ENCODE data around the gene EHD3. TPM values are rescaled to one million over a fixed set of nuclear protein-coding genes. Genes with fewer than 3 reads are reported as not detected.

EHD3 gene
- total RNA-seq, 4 donors from 2014 or later, result 0.88 to 20.6 (median 2.1) TPM

- no peaks in the 10 kb centered on the region for H3K36me3 ChIP-seq
- DNase-seq, result no peak
- TF ChIP-seq POLR2A (IDR thresholded peaks at IDR 0.05), result no peak
- TF ChIP-seq CTCF (IDR thresholded peaks at IDR 0.05), result no peak
- H3K4me1 ChIP-seq, result peaks cover 0 to 17% (median 4%) of the 10 kb centered on the region in 4 donors
- no peak overlapping the region for H3K27ac ChIP-seq
- no peaks in the 10 kb centered on the region for H3K9me3 ChIP-seq
- no peaks in the 10 kb centered on the region for H3K27me3 ChIP-seq
- no peak overlapping the region for H3K4me3 ChIP-seq
These were observed 80.8 kb downstream of the EHD3 start for GRCh38 chr2:31314761-31315160.

- Histone ChIP-seq H3K27me3 (no peaks in the 10 kb centered on the region), H3K36me3 (no peaks in the 10 kb centered on the region), H3K27ac (no peak overlapping the region), H3K9me3 (no peaks in the 10 kb centered on the region), H3K4me1 (peaks cover 0 to 17% (median 6%) of the 10 kb centered on the region in 4 donors), H3K4me3 (no peak overlapping the region)
- TF ChIP-seq POLR2A (IDR thresholded peaks at IDR 0.05) (no peak), CTCF (IDR thresholded peaks at IDR 0.05) (no peak)
- DNase-seq, result no peak
These were observed 83.4 kb downstream of the EHD3 start for GRCh38 chr2:31317396-31317795.

GRCh38 chr2:31318361-31319336 is 84.7 kb downstream of the EHD3 start:
- Histone ChIP-seq H3K4me1 (peaks cover 0 to 17% (median 6%) of the 10 kb centered on the region in 4 donors), H3K4me3 (no peak overlapping the region), H3K36me3 (no peaks in the 10 kb centered on the region), H3K27me3 (no peaks in the 10 kb centered on the region), H3K9me3 (no peaks in the 10 kb centered on the region), H3K27ac (peak overlapping the region; percentile 65 to 69 (median 67))
- TF ChIP-seq CTCF (IDR thresholded peaks at IDR 0.05) (no peak), POLR2A (IDR thresholded peaks at IDR 0.05) (no peak)
- DNase-seq, result peak in 2 of 3 donors; percentile 68 to 80

Small RNA genes lying within 50 kb of the gene (small RNA-seq; reads per million reads assigned to genes)
- 0 reads per million in 2 donors for gene RNA5SP90

Other genes starting within 250 kb of the EHD3 start
- 10 to 100 TPM in 3 of 4 donors, 1 to 10 TPM in 1; 8.3 to 26.1 (median 16.3) TPM for gene GALNT14, start 95.7 kb upstream of the EHD3 start, total RNA-seq
- under 1 TPM in 1 of 4 donors, not detected in 3; 0.83 TPM for gene CAPN14, start 16.6 kb upstream of the EHD3 start, total RNA-seq
- 100 to 1,000 TPM in 1 of 4 donors, 10 to 100 TPM in 3; 19.0 to 108 (median 92.3) TPM for gene XDH, start 180.6 kb downstream of the EHD3 start, total RNA-seq

Data from Peyer's patch (tissue), 4 donors.